ENCODE results near the gene ST6GALNAC2.

ST6GALNAC2 gene

GRCh38 chr17:76599694-76600460, 14.2 kb upstream of the ST6GALNAC2 start:
- DNase-seq (ENCODE audit: low read depth in 1 of 2, low spot score in 1 of 2), result no peak

- DNase-seq (ENCODE audit: low read depth in 1 of 2, low spot score in 1 of 2), result no peak
Observed at GRCh38 chr17:76598004-76598439, 12.4 kb upstream of the ST6GALNAC2 start.

DNA sequence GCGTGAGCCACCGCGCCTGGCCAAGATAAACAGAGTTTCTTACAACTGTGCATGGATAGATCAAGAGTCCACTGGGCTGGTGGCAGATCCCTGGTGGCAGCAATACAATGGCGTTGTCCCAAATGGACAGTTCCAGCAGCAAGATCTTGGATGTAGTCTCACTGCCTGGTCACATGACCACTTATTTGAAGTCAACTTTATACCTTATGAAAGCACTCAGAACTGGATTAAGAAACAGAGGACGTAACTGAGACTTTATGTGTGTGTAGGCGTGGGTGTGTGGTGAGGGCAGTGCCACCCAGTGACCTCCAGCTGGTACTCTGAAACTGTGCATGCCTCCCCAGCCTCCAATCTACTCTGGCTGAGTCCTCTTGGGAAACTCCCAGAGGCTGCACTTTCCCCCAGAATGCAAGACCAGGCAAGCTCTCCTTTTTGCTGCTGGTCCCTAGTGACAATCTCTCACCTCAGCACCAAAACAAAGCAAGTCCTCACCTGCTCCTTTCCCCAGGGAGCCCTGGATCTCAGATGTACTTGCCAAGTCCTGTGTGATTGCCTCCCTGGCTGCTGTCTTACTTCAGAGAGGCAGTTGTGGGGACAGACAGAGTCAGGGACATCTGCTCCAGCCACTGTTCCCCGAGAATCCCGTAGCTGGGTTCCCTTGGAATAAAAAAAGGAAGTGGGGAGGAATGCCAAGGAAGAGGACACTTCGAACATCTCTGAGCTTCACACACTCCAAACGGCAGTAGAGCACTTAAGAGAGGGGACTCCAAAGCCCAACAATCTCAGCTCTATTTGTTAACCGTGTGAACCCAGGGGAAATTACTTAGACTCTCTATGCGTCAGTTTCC, 11.7 kb upstream of the ST6GALNAC2 start:
- no peak for DNase-seq (ENCODE audit: low read depth in 1 of 2, low spot score in 1 of 2)

GRCh38 chr17:76594690-76595089, 9.0 kb upstream of the ST6GALNAC2 start:
- DNase-seq (ENCODE audit: low read depth in 1 of 2, low spot score in 1 of 2), result no peak

- DNase-seq (ENCODE audit: low read depth in 1 of 2, low spot score in 1 of 2), result no peak
Observed at GRCh38 chr17:76593959-76594358, 8.3 kb upstream of the ST6GALNAC2 start.

DNA sequence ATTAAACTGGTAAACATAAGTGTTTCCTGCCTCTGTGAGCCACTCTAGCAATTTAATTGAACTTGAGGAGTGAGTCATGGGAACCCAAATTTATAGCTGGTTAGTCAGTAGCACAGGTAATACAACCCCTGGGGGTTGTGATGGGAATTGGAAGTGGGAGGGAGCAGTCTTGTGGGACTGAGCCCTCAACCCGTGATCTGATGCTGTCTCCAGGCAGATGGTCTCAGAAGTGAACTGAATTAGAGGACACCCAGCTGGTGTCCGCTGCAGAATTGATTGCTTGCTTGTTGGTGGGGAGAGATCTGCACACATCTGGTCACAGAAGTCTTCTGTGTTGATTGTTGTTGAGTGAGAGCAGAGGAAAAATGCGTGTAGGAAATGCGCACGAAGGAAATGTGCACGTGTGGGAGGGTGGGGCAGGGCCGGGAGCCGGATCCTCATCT, 7.7 kb upstream of the ST6GALNAC2 start:
- no peak for DNase-seq (ENCODE audit: low read depth in 1 of 2, low spot score in 1 of 2)

DNA sequence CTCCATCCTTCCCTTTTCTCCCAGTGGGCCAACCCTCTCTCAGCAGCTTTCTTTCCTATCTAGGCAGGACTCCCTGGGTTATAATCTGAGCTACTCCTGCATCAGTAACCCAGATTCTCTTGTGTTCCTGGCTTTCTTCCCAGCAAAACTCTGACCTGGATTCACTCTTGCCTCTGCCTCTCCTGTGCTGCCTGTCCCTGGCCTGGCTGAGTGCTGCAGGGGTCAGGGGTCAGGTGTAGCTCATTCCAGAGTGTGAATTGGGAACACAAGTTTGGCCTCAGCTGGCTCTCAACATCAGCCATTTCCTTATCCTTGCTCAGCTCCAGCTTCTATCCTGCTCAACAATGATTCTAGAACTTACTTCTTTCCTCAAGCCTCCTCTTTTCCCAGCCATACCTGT, 2.5 kb upstream of the ST6GALNAC2 start:
- no peak for DNase-seq (ENCODE audit: low read depth in 1 of 2, low spot score in 1 of 2)

GRCh38 chr17:76586741-76587487, 1.3 kb upstream of the ST6GALNAC2 start:
- no peak for DNase-seq (ENCODE audit: low read depth in 1 of 2, low spot score in 1 of 2)

GRCh38 chr17:76585033-76585648, 519 bp downstream of the ST6GALNAC2 start:
- no peak for DNase-seq (ENCODE audit: low read depth in 1 of 2, low spot score in 1 of 2)

GRCh38 chr17:76584427-76585032, 1.1 kb downstream of the ST6GALNAC2 start:
- no peak for DNase-seq (ENCODE audit: low read depth in 1 of 2, low spot score in 1 of 2)

- DNase-seq (ENCODE audit: low read depth in 1 of 2, low spot score in 1 of 2), result no peak
Observed at GRCh38 chr17:76582660-76583059, 3.0 kb downstream of the ST6GALNAC2 start.

DNA sequence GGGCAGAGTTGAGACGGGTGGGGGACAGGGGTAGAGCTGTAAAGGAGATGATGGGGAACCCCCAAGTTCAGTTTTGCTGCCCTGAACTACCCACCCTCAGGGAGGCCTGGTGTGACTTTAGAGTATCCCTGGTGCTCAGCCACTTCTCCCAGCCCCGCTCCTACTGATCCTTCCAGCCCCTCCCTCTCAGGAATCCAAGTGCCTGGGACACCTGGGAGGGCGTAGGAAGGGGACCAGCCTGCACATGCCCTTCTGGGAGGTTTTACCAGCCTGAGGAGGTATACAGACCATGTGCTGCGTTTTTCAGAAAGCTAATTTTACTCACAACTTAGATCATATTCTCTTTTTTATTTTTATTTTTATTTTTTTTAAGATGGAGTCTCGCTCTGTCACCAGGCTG, 4.1 kb downstream of the ST6GALNAC2 start:
- DNase-seq (ENCODE audit: low read depth in 1 of 2, low spot score in 1 of 2), result no peak

GRCh38 chr17:76579281-76579680, 6.4 kb downstream of the ST6GALNAC2 start:
- no peak for DNase-seq (ENCODE audit: low read depth in 1 of 2, low spot score in 1 of 2)

- DNase-seq (ENCODE audit: low read depth in 1 of 2, low spot score in 1 of 2), result no peak
Observed at GRCh38 chr17:76578376-76578775, 7.3 kb downstream of the ST6GALNAC2 start.

DNA sequence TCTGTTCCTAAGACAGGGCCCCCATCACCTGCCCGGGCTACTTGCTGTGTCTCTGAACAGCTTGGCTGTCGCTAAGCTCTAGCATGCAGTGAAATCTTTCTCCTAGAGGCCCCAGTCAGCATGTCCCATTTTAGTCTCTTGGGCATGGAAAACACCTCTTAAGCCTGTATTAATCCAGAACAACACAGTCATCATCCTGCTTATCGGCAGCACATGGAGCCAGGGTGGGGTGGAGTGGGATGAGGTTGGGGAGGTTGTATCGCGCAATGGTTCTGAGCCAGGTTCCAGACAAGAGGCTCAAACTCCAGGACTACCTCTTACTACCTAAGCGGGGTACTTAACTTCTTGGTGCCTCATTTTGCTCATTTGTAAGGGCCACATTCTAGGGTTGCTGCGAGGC, 7.8 kb downstream of the ST6GALNAC2 start:
- DNase-seq (ENCODE audit: low read depth in 1 of 2, low spot score in 1 of 2), result no peak

GRCh38 chr17:76576189-76576588, 9.5 kb downstream of the ST6GALNAC2 start:
- DNase-seq (ENCODE audit: low read depth in 1 of 2, low spot score in 1 of 2), result no peak

- DNase-seq (ENCODE audit: low read depth in 1 of 2, low spot score in 1 of 2), result no peak
Observed at GRCh38 chr17:76575570-76575969, 10.1 kb downstream of the ST6GALNAC2 start.

GRCh38 chr17:76574166-76574565, 11.5 kb downstream of the ST6GALNAC2 start:
- no peak for DNase-seq (ENCODE audit: low read depth in 1 of 2, low spot score in 1 of 2)

GRCh38 chr17:76573096-76573495, 12.6 kb downstream of the ST6GALNAC2 start:
- DNase-seq (ENCODE audit: low read depth in 1 of 2, low spot score in 1 of 2), result no peak

DNA sequence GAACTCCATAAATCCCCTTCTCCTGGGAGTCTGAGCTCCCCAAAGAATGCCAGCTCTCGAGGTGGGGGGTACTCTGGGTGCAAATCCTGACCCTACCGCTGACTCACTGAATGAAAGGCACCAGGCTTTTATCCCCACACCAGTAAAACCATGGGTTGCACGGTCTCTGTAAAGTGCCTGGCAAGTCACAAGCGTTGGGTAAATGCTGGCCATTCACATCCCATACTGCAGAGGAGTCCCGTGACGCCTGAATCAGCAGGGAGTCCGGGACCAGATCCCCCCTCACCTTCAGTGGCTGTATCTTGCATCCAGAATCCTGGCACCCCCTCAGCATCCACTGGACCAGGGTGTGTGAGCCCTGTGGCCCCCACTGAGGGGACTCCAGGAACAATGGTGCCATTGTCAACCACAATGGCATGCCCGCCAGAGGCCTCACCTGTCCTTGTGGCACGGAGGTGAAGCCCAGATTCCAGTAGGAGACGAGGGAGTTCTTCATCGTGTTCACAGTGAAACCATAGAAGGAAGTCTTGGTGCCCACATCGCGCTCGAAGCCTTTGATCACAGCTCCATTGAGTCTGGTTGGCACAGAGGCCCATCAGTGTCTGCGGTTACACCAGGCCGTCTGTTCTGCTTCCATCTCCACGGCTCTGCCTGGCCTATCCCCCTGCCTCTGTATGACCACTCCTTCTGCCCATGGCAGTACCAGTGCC, 13.3 kb downstream of the ST6GALNAC2 start:
- no peak for DNase-seq (ENCODE audit: low read depth in 1 of 2, low spot score in 1 of 2)

All from activated T-helper 1 cell treated with anti-CD3 and anti-CD28 coated beads, Interleukin-2, amount 50 U/mL, for 16 hours (primary cell).